ENCODE measurements around the gene LTA. TPM values are rescaled to one million over a fixed set of nuclear protein-coding genes. Genes with fewer than 3 reads are reported as not detected.
A peak's percentile ranks its signal among the peaks of the same experiment; 100 is the strongest.

Gene LTA
- total RNA-seq, 6 donors from 2014 or later: 1.6 to 1.8 TPM; not detected in 4

- Histone ChIP-seq H3K4me1 (peaks cover 0 to 13% (median 8%) of the 10 kb centered on the region in 4 donors), H3K9me3 (no peaks in the 10 kb centered on the region), H3K4me3 (peak overlapping the region in 3 of 4 donors; percentile 18 to 43 (median 29)), H3K27me3 (no peaks in the 10 kb centered on the region), H3K36me3 (no peaks in the 10 kb centered on the region), H3K27ac (peak overlapping the region; percentile 64 to 82 (median 74))
- DNase-seq (peak in 1 of 2 donors; percentile 29), ATAC-seq (ENCODE audit: low FRiP score in 2 of 2) (no peak)
- 36 to 41% methylated on average over 7 of the region's 7 CpGs for WGBS, 2 donors
- TF ChIP-seq POLR2AphosphoS5 (IDR thresholded peaks at IDR 0.05) (no peak), POLR2A (IDR thresholded peaks at IDR 0.05) (no peak), EP300 (IDR thresholded peaks at IDR 0.05) (no peak), CTCF (IDR thresholded peaks at IDR 0.05) (no peak)
Measured at GRCh38 chr6:31615748-31616147, 43.7 kb downstream of the LTA start.

GRCh38 chr6:31617010-31617409 is 44.9 kb downstream of the LTA start:
- TF ChIP-seq POLR2AphosphoS5 (IDR thresholded peaks at IDR 0.05): no peak
- TF ChIP-seq CTCF (IDR thresholded peaks at IDR 0.05): no peak
- no peak for TF ChIP-seq POLR2A (IDR thresholded peaks at IDR 0.05)
- TF ChIP-seq EP300 (IDR thresholded peaks at IDR 0.05): no peak
- Histone ChIP-seq H3K4me3 (no peak overlapping the region), H3K36me3 (no peaks in the 10 kb centered on the region), H3K9me3 (no peaks in the 10 kb centered on the region), H3K27ac (no peak overlapping the region), H3K4me1 (peaks cover 7 to 22% (median 15%) of the 10 kb centered on the region in 4 donors), H3K27me3 (no peaks in the 10 kb centered on the region)
- DNase-seq: no peak
- 86 to 87% methylated on average over 2 of the region's 2 CpGs for WGBS, 2 donors
- no peak for ATAC-seq (ENCODE audit: low FRiP score in 2 of 2)

GRCh38 chr6:31619805-31620585 is 47.9 kb downstream of the LTA start:
- H3K27ac ChIP-seq: peak overlapping the region; percentile 97 to 100 (median 98)
- TF ChIP-seq CTCF (IDR thresholded peaks at IDR 0.05) (peak in 3 of 6 experiments; percentile 9 to 34 (median 27)), POLR2A (IDR thresholded peaks at IDR 0.05) (peak; percentile 57 to 98 (median 93)), EP300 (IDR thresholded peaks at IDR 0.05) (no peak), POLR2AphosphoS5 (IDR thresholded peaks at IDR 0.05) (peak; percentile 94)
- H3K27me3 ChIP-seq: no peaks in the 10 kb centered on the region
- H3K4me1 ChIP-seq: peaks cover 15 to 27% (median 19%) of the 10 kb centered on the region in 4 donors
- peaks cover 15 to 22% (median 18%) of the 10 kb centered on the region in 4 donors for H3K36me3 ChIP-seq
- ATAC-seq (ENCODE audit: low FRiP score in 2 of 2): peak; percentile 96 to 97
- DNase-seq: peak; percentile 96 to 98
- WGBS, 2 donors: 0 to 1% methylated on average over 48 to 50 of the region's 50 CpGs
- H3K4me3 ChIP-seq: peak overlapping the region in 3 of 4 donors; percentile 79 to 92 (median 82)
- no peaks in the 10 kb centered on the region for H3K9me3 ChIP-seq

- 1% methylated on average over 30 to 40 of the region's 67 CpGs for WGBS, 2 donors
- H3K9me3 ChIP-seq: no peaks in the 10 kb centered on the region
- peak within 1 kb of the TSS; percentile 97 to 100 (median 98) for H3K27ac ChIP-seq
- ATAC-seq (ENCODE audit: low FRiP score in 2 of 2) (peak; percentile 19 to 70), DNase-seq (peak; percentile 80 to 96)
- no peaks in the 10 kb centered on the region for H3K27me3 ChIP-seq
- TF ChIP-seq EP300 (IDR thresholded peaks at IDR 0.05): no peak
- TF ChIP-seq POLR2AphosphoS5 (IDR thresholded peaks at IDR 0.05): peak; percentile 28 to 45
- peak in 3 of 4 donors; percentile 35 to 71 (median 48) for TF ChIP-seq POLR2A (IDR thresholded peaks at IDR 0.05)
- TF ChIP-seq CTCF (IDR thresholded peaks at IDR 0.05): peak in 1 of 6 experiments; percentile 9
- H3K4me1 ChIP-seq: peaks cover 15 to 27% (median 19%) of the 10 kb centered on the region in 4 donors
- peaks cover 23 to 29% (median 26%) of the 10 kb centered on the region in 4 donors for H3K36me3 ChIP-seq
- H3K4me3 ChIP-seq: peak within 1 kb of the TSS; percentile 71 to 92 (median 80)
Measured at GRCh38 chr6:31620586-31621319, 48.7 kb downstream of the LTA start, which contains the start of gene PRRC2A. Gene PRRC2A, plus strand, starts transcription at chr6:31620715. Its CDS starts 2,075 bp downstream, at chr6:31622790.

Measured in upper lobe of left lung (tissue), 6 donors.